Measurements from ENCODE around the gene SBF2. TPM values are rescaled to one million over a fixed set of nuclear protein-coding genes. Genes with fewer than 3 reads are reported as not detected.

SBF2 gene
- polyA plus RNA-seq, 1 donor (not counting 4 experiments of a cell fraction or from before 2014, with no cell fraction given): 24.5 TPM

GRCh38 chr11:9847636-9848035, 446.4 kb downstream of the SBF2 start:
- no peaks in the 10 kb centered on the region for H3K9me1 ChIP-seq (ENCODE audit: control insufficient read depth, extremely low read depth, insufficient read depth, low read length)
- DNase-seq (ENCODE audit: low read depth, low spot score): no peak
- TF ChIP-seq EZH2 (IDR thresholded peaks at IDR 0.05; ENCODE audit: low read length) (no peak), CTCF (optimal IDR thresholded peaks at IDR 0.05 in 1 of 3, IDR thresholded peaks at IDR 0.05 in 1 of 3, conservative IDR thresholded peaks at IDR 0.05 in 1 of 3; ENCODE audit: extremely low read depth in 1 of 3, insufficient read depth in 2 of 3, low read length in 3 of 3) (no peak)
- no peak overlapping the region for H3K27ac ChIP-seq (ENCODE audit: control insufficient read depth, insufficient read depth, low read length)
- peaks cover 3 to 7% of the 10 kb centered on the region in 2 experiments for H3K36me3 ChIP-seq (ENCODE audit: control insufficient read depth in 2 of 2, extremely low read depth in 1 of 2, insufficient read depth in 2 of 2, low read length in 2 of 2)
- no peak overlapping the region for H3K9ac ChIP-seq (ENCODE audit: control insufficient read depth, extremely low read depth, insufficient read depth, low read length)
- no peaks in the 10 kb centered on the region for H3K27me3 ChIP-seq (ENCODE audit: control insufficient read depth, extremely low read depth, insufficient read depth, low read length)
- no peaks in the 10 kb centered on the region for H3K79me2 ChIP-seq (ENCODE audit: control insufficient read depth, insufficient read depth, low read length)
- FAIRE-seq: no peak
- no peaks in the 10 kb centered on the region for H3K4me1 ChIP-seq (ENCODE audit: control insufficient read depth, extremely low read depth, insufficient read depth, low read length)
- no peak overlapping the region for H3K4me3 ChIP-seq (ENCODE audit: control insufficient read depth in 2 of 3, extremely low read depth in 1 of 3, insufficient read depth in 2 of 3, low read depth in 1 of 3, low read length in 3 of 3)
- no peak overlapping the region for H3K4me2 ChIP-seq (ENCODE audit: control insufficient read depth, extremely low read depth, insufficient read depth, low read depth, low read length)
- H4K20me1 ChIP-seq (ENCODE audit: control insufficient read depth, extremely low read depth, insufficient read depth, low read length): no peaks in the 10 kb centered on the region
- no peaks in the 10 kb centered on the region for H3K9me3 ChIP-seq (ENCODE audit: control insufficient read depth, low read depth, low read length)
- dilution Hi-C loops (cut with MboI; ENCODE audit: extremely low pct_ligation_motif_present, low sequenced_read_pairs): no loop called here
- H2AFZ ChIP-seq (ENCODE audit: control insufficient read depth, low read length): no peak overlapping the region

- dilution Hi-C loops (cut with MboI; ENCODE audit: extremely low pct_ligation_motif_present, low sequenced_read_pairs): no loop called here
- Histone ChIP-seq H3K36me3 (ENCODE audit: control insufficient read depth in 2 of 2, extremely low read depth in 1 of 2, insufficient read depth in 2 of 2, low read length in 2 of 2) (peaks cover 3 to 7% of the 10 kb centered on the region in 2 experiments), H3K9me3 (ENCODE audit: control insufficient read depth, low read depth, low read length) (no peaks in the 10 kb centered on the region), H3K27ac (ENCODE audit: control insufficient read depth, insufficient read depth, low read length) (no peak overlapping the region), H3K79me2 (ENCODE audit: control insufficient read depth, insufficient read depth, low read length) (no peaks in the 10 kb centered on the region), H3K27me3 (ENCODE audit: control insufficient read depth, extremely low read depth, insufficient read depth, low read length) (no peaks in the 10 kb centered on the region), H3K9me1 (ENCODE audit: control insufficient read depth, extremely low read depth, insufficient read depth, low read length) (peaks cover 2% of the 10 kb centered on the region), H3K4me3 (ENCODE audit: control insufficient read depth in 2 of 3, extremely low read depth in 1 of 3, insufficient read depth in 2 of 3, low read depth in 1 of 3, low read length in 3 of 3) (no peak overlapping the region), H4K20me1 (ENCODE audit: control insufficient read depth, extremely low read depth, insufficient read depth, low read length) (no peaks in the 10 kb centered on the region), H3K9ac (ENCODE audit: control insufficient read depth, extremely low read depth, insufficient read depth, low read length) (no peak overlapping the region), H3K4me1 (ENCODE audit: control insufficient read depth, extremely low read depth, insufficient read depth, low read length) (peaks cover 36% of the 10 kb centered on the region), H2AFZ (ENCODE audit: control insufficient read depth, low read length) (no peak overlapping the region), H3K4me2 (ENCODE audit: control insufficient read depth, extremely low read depth, insufficient read depth, low read depth, low read length) (no peak overlapping the region)
- DNase-seq (ENCODE audit: low read depth, low spot score) (no peak), FAIRE-seq (no peak)
- TF ChIP-seq CTCF (optimal IDR thresholded peaks at IDR 0.05 in 1 of 3, IDR thresholded peaks at IDR 0.05 in 1 of 3, conservative IDR thresholded peaks at IDR 0.05 in 1 of 3; ENCODE audit: extremely low read depth in 1 of 3, insufficient read depth in 2 of 3, low read length in 3 of 3) (no peak), EZH2 (IDR thresholded peaks at IDR 0.05; ENCODE audit: low read length) (no peak)
Observed at GRCh38 chr11:9842923-9843322, 451.1 kb downstream of the SBF2 start.

All from keratinocyte (primary cell).